ENCODE results near the gene RAB6B. TPM values are rescaled to one million over a fixed set of nuclear protein-coding genes. Genes with fewer than 3 reads are reported as not detected.

The RAB6B gene
- total and polyA plus RNA-seq, 2 of the 8 experiments (the other 6 are each of a cell fraction or from before 2014, with no cell fraction given), result 7.9 to 15.6 TPM

- TF ChIP-seq CREB1 (IDR thresholded peaks at IDR 0.05), result no peak
- TF ChIP-seq TBP (IDR thresholded peaks at IDR 0.05; ENCODE audit: low read depth, low read length), result no peak
Observed at GRCh38 chr3:133897547-133897946, 1.9 kb upstream of the RAB6B start (continued).

Measured in H1 (cell line).